K562 (cell line): ENCODE results near the gene LRRC15. TPM values are rescaled to one million over a fixed set of nuclear protein-coding genes. Genes with fewer than 3 reads are reported as not detected.
A peak's percentile ranks its signal among the peaks of the same experiment; 100 is the strongest.

Experiments
- ARID1B ChIP-seq: fragments of 450-650 bp; IDR thresholded peaks from 2 replicates; pipeline ENCODE4 v1.6.1; 2016; ENCODE audit warnings: antibody characterized with exemption, mild to moderate bottlenecking, inconsistent platforms
- ATF3 ChIP-seq, 2 experiments: fragments of 450-650 bp in 1 of 2; sonication (generic) in 1 of 2; formaldehyde crosslinking in 1 of 2; IDR thresholded peaks in 1 of 2; conservative IDR thresholded peaks in 1 of 2; 2 replicates each; pipeline versions ENCODE4 v1.6.1 to v1.8.1; 2016 to 2023; ENCODE audit warnings: mild to moderate bottlenecking in 2 of 2, moderate library complexity in 2 of 2, inconsistent platforms in 1 of 2, missing genetic modification reagents in 1 of 2
- BCLAF1 ChIP-seq, 2 experiments: fragments of 450-650 bp in 1 of 2; IDR thresholded peaks; 2 replicates each; pipeline ENCODE4 v1.6.1; 2011 to 2017; ENCODE audit warnings: low read depth in 2 of 2, antibody characterized with exemption in 1 of 2, borderline replicate concordance in 1 of 2, low read length in 1 of 2, mild to moderate bottlenecking in 1 of 2, mixed read lengths in 1 of 2; ENCODE audit not compliant: control insufficient read depth in 1 of 2
- BHLHE40 ChIP-seq: IDR thresholded peaks from 2 replicates; pipeline ENCODE4 v1.6.1; 2011; ENCODE audit warnings: low read length, improper control_type of control experiment
- C11orf30 ChIP-seq: fragments of 450-650 bp; IDR thresholded peaks from 2 replicates; pipeline ENCODE4 v1.6.1; 2016; ENCODE audit warnings: low read depth, mild to moderate bottlenecking
- DPF2 ChIP-seq: fragments of 450-650 bp; IDR thresholded peaks from 2 replicates; pipeline ENCODE4 v1.6.1; 2016
- ELF1 ChIP-seq: fragments of 200-800 bp; sonication (Bioruptor generic); IDR thresholded peaks from 2 replicates; pipeline ENCODE4 v1.6.1; 2016; ENCODE audit warnings: missing genetic modification characterization, missing compliant biosample characterization
- HNRNPLL ChIP-seq: fragments of 200-400 bp; formaldehyde crosslinking; IDR thresholded peaks from 2 replicates; pipeline ENCODE4 v1.6.1; 2017; ENCODE audit warnings: low read length, low read depth, mild to moderate bottlenecking; ENCODE audit not compliant: poor library complexity, severe bottlenecking
- IRF9 ChIP-seq: fragments of 450-650 bp; IDR thresholded peaks from 2 replicates; pipeline ENCODE4 v1.6.1; 2016; ENCODE audit warnings: missing biosample characterization, missing genetic modification characterization
- KAT8 ChIP-seq: fragments of 450-650 bp; IDR thresholded peaks from 2 replicates; pipeline ENCODE4 v1.6.1; 2016; ENCODE audit warnings: low read depth, mild to moderate bottlenecking
- NKRF ChIP-seq: fragments of 450-650 bp; IDR thresholded peaks from 2 replicates; pipeline ENCODE4 v1.6.1; 2016; ENCODE audit warnings: borderline replicate concordance
- NR2C2 ChIP-seq, 2 experiments: fragments of 200-800 bp in 1 of 2; sonication (Bioruptor generic) in 1 of 2; sonication (generic) in 1 of 2; formaldehyde crosslinking in 1 of 2; IDR thresholded peaks; 2 replicates each; pipeline versions ENCODE4 v1.6.1 to v1.8.0; 2016 to 2022; ENCODE audit warnings: mild to moderate bottlenecking in 1 of 2, missing compliant biosample characterization in 1 of 2, missing genetic modification characterization in 1 of 2, missing genetic modification reagents in 1 of 2
- PTBP1 ChIP-seq: fragments of 200-400 bp; formaldehyde crosslinking; IDR thresholded peaks from 2 replicates; pipeline ENCODE4 v1.6.1; 2017; ENCODE audit warnings: low read depth, low read length
- RAD21 ChIP-seq, 2 experiments: fragments of 250-450 bp in 1 of 2; fragments of 450-650 bp in 1 of 2; sonication (Bioruptor Pico) in 1 of 2; formaldehyde crosslinking in 1 of 2; IDR thresholded peaks in 1 of 2; conservative IDR thresholded peaks in 1 of 2; 2 replicates each; pipeline versions ENCODE4 v1.4.0 to v1.8.0; 2020 to 2022; ENCODE audit warnings: mild to moderate bottlenecking in 2 of 2, moderate library complexity in 1 of 2
- SIN3B ChIP-seq: fragments of 450-650 bp; IDR thresholded peaks from 2 replicates; pipeline ENCODE4 v1.6.1; 2017; ENCODE audit warnings: low read depth, mild to moderate bottlenecking, moderate library complexity
- SMAD1 ChIP-seq: fragments of 150-350 bp; IDR thresholded peaks from 2 replicates; pipeline ENCODE4 v1.6.1; 2014; ENCODE audit warnings: low read length, low read depth; ENCODE audit not compliant: partially characterized antibody
- SRSF9 ChIP-seq: fragments of 200-400 bp; formaldehyde crosslinking; IDR thresholded peaks from 2 replicates; pipeline ENCODE4 v1.6.1; 2017; ENCODE audit warnings: low read depth, low read length, borderline replicate concordance
- ZKSCAN3 ChIP-seq: fragments of 250-450 bp; sonication (Bioruptor Pico); IDR thresholded peaks from 2 replicates; pipeline ENCODE4 v1.4.0; 2020
- ZNF347 ChIP-seq: fragments of 450-650 bp; formaldehyde crosslinking; IDR thresholded peaks from 2 replicates; pipeline ENCODE4 v1.4.0; 2020; ENCODE audit warnings: low read depth, mild to moderate bottlenecking, moderate library complexity
- polyA plus RNA-seq, 8 experiments: library from polyadenylated mRNA; depleted of rRNA in 4 of 8; stranded (reverse) in 5 of 8; unstranded in 3 of 8; fragments of >200 nt; fragmentation: Nextera tagmentation in 2 of 8; fragmentation: Illumina TruSeq in 1 of 8; extraction: Ambion mirVana in 2 of 8; extraction: Trizol in 1 of 8; gene quantifications; 2 replicates each; pipeline versions ENCODE4 v1.2.1 to v1.2.3, GENCODE V29; 2011 to 2014; ENCODE audit warnings: inconsistent platforms in 1 of 8, missing spikeins in 1 of 8
- total RNA-seq, 7 experiments: library from RNA; depleted of rRNA in 6 of 7; stranded (reverse); fragments of >200 nt in 6 of 7; fragmentation: Illumina TruSeq in 2 of 7; extraction: Trizol in 2 of 7; gene quantifications; 2 replicates each; pipeline versions ENCODE4 v1.2.1 to v1.2.3, GENCODE V29; 2011 to 2021; ENCODE audit warnings: low replicate concordance in 1 of 7

Gene LRRC15
- total and polyA plus RNA-seq, 9 of the 15 experiments (the other 6 are each of a cell fraction or from before 2014, with no cell fraction given) = not detected

- peak; percentile 92 for TF ChIP-seq BHLHE40
- TF ChIP-seq ARID1B = peak; percentile 78
- no peak for TF ChIP-seq ZNF347 (CRISPR knock-in tag)
- TF ChIP-seq PTBP1 = no peak
- TF ChIP-seq DPF2 = peak; percentile 53
- TF ChIP-seq ZKSCAN3 = no peak
- no peak for TF ChIP-seq SRSF9
- TF ChIP-seq NKRF = no peak
- no peak for TF ChIP-seq HNRNPLL
- TF ChIP-seq ATF3 (IDR thresholded peaks at IDR 0.05) = no peak
- TF ChIP-seq ATF3 (CRISPR knock-in tag; conservative IDR thresholded peaks at IDR 0.05) = no peak
- no peak; the same call in 1 of the 2 replicates for TF ChIP-seq ELF1
- no peak for TF ChIP-seq SMAD1
- no peak for TF ChIP-seq IRF9 (tag)
- peak; percentile 11 to 56; a peak in 2 of 4 replicates for TF ChIP-seq RAD21 (CRISPR knock-in tag; conservative IDR thresholded peaks at IDR 0.05 in 1 of 2, IDR thresholded peaks at IDR 0.05 in 1 of 2)
- no peak for TF ChIP-seq SIN3B
- TF ChIP-seq C11orf30 = no peak
- 0 out of 4 replicates have a peak, but pooled peaks of 1 of the 2 experiments have one; percentile 49 for TF ChIP-seq BCLAF1 (IDR thresholded peaks at IDR 0.05; ENCODE audit: borderline replicate concordance in 1 of 2, control insufficient read depth in 1 of 2, low read depth in 2 of 2, low read length in 1 of 2)
- no peak for TF ChIP-seq KAT8
- peak; percentile 35; the same call in 1 of the 2 replicates for TF ChIP-seq NR2C2 (CRISPR knock-in tag; IDR thresholded peaks at IDR 0.05)
- peak; percentile 59; the same call in 1 of the 2 replicates for TF ChIP-seq NR2C2 (tag; IDR thresholded peaks at IDR 0.05)
Measured at GRCh38 chr3:194323785-194324735, 45.5 kb downstream of the LRRC15 start (continued).
